NB4 (cell line): ENCODE measurements around the gene PTOV1.

Experiments
- CTCF ChIP-seq: IDR thresholded peaks from one replicate; pipeline ENCODE4 v1.5.1; 2012; ENCODE audit warnings: low read depth, low read length
- MYC ChIP-seq: IDR thresholded peaks from 2 replicates; pipeline ENCODE4 v1.6.1; 2011; ENCODE audit warnings: low read depth, low read length

DNA sequence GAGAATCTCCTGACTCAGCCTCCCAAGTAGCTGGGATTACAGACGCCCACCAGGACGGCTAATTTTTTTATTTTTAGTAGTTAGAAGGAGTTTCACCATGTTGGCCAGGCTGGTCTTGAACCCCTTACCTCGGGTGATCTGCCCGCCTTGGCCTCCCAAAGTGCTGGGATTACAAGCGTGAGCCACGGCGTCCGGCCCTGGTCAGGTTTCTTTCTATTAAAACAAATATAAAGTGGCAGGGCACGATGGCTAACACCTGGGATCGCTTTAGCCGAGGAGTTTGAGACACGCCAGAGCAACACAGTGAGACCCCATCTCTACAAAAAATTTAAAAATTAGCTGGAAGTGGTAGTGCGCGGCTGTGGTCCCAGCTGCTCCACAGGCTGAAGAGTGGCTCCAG is 34.4 kb upstream of the PTOV1 start:
- TF ChIP-seq CTCF (no peak), MYC (no peak)
